GM18868 (cell line): ENCODE measurements around the gene CFAP57.

Experiments
- ATAC-seq: cut with Tn5 transposase; IDR thresholded peaks from one replicate; pipeline ENCODE4 v1.9.1; 2021; ENCODE audit warnings: mild to moderate bottlenecking, moderate library complexity; ENCODE audit not compliant: unreplicated experiment

The CFAP57 gene

GRCh38 chr1:43253173-43253572 lies 81.0 kb downstream of the CFAP57 start:
- no peak for ATAC-seq

GRCh38 chr1:43253876-43254275 lies 81.7 kb downstream of the CFAP57 start:
- ATAC-seq: no peak

- no peak for ATAC-seq
These were observed 83.5 kb downstream of the CFAP57 start for GRCh38 chr1:43255438-43256210.

- no peak for ATAC-seq
These were observed 84.8 kb downstream of the CFAP57 start for GRCh38 chr1:43256675-43257570.

- no peak for ATAC-seq
These were observed 86.2 kb downstream of the CFAP57 start for GRCh38 chr1:43258370-43258769.

- no peak for ATAC-seq
These were observed 93.3 kb downstream of the CFAP57 start for GRCh38 chr1:43265431-43265830.

GRCh38 chr1:43266881-43267280 lies 94.8 kb downstream of the CFAP57 start:
- ATAC-seq: no peak

GRCh38 chr1:43267291-43267805 lies 95.2 kb downstream of the CFAP57 start:
- no peak for ATAC-seq

- ATAC-seq: no peak
These were observed 95.8 kb downstream of the CFAP57 start for GRCh38 chr1:43267818-43268425.

GRCh38 chr1:43269627-43270375 lies 97.7 kb downstream of the CFAP57 start, which contains the start of gene TMEM125:
TSS of gene TMEM125 (plus strand) at chr1:43269983. CDS start at chr1:43272723, 2,740 bp downstream.
- ATAC-seq: no peak

GRCh38 chr1:43270421-43271095 lies 98.4 kb downstream of the CFAP57 start:
- no peak for ATAC-seq

- ATAC-seq: no peak
These were observed 99.3 kb downstream of the CFAP57 start for GRCh38 chr1:43271186-43272118.

GRCh38 chr1:43272161-43272560 lies 100.0 kb downstream of the CFAP57 start:
- no peak for ATAC-seq

- ATAC-seq: no peak
These were observed 100.7 kb downstream of the CFAP57 start for GRCh38 chr1:43272576-43273571.

- ATAC-seq: no peak
These were observed 101.6 kb downstream of the CFAP57 start for GRCh38 chr1:43273708-43274107.

- ATAC-seq: no peak
These were observed 102.1 kb downstream of the CFAP57 start for GRCh38 chr1:43274125-43274803.

- ATAC-seq: no peak
These were observed 102.7 kb downstream of the CFAP57 start for GRCh38 chr1:43274804-43275180.
